Measurements from ENCODE around the gene GNB1. TPM values are rescaled to one million over a fixed set of nuclear protein-coding genes. Genes with fewer than 3 reads are reported as not detected.

Gene GNB1
- total and polyA plus RNA-seq, 12 donors: 79.6 to 482 (median 163) TPM

- TF ChIP-seq POLR2A (IDR thresholded peaks at IDR 0.05) (no peak), CTCF (IDR thresholded peaks at IDR 0.05) (peak in 2 of 6 experiments; percentile 10 to 16)
- H3K27me3 ChIP-seq: no peaks in the 10 kb centered on the region
- no peak overlapping the region for H3K27ac ChIP-seq
- intact Hi-C loops (cut with DNase I): no loop called here
- no peak for DNase-seq
- no peak overlapping the region for H3K4me3 ChIP-seq
- H3K9me3 ChIP-seq (replicated peaks in 1 of 3): no peaks in the 10 kb centered on the region
- H3K4me1 ChIP-seq (replicated peaks in 1 of 2): no peaks in the 10 kb centered on the region
- H3K36me3 ChIP-seq (replicated peaks in 1 of 2): peaks cover 0 to 65% of the 10 kb centered on the region in 2 donors
- 83 to 90% (median 88%) methylated on average over 5 of the region's 5 CpGs for WGBS, 4 donors
Observed at GRCh38 chr1:1796466-1796865, 94.4 kb downstream of the GNB1 start.

GRCh38 chr1:1794999-1795398 is 95.9 kb downstream of the GNB1 start:
- no peak for DNase-seq
- 91 to 94% (median 93%) methylated on average over 8 to 10 of the region's 10 CpGs for WGBS, 4 donors
- Histone ChIP-seq H3K27ac (no peak overlapping the region), H3K4me3 (no peak overlapping the region), H3K9me3 (replicated peaks in 1 of 3) (no peaks in the 10 kb centered on the region), H3K36me3 (replicated peaks in 1 of 2) (peaks cover 0 to 79% of the 10 kb centered on the region in 2 donors), H3K27me3 (no peaks in the 10 kb centered on the region), H3K4me1 (replicated peaks in 1 of 2) (no peaks in the 10 kb centered on the region)
- intact Hi-C loops (cut with DNase I): no loop called here
- TF ChIP-seq CTCF (IDR thresholded peaks at IDR 0.05): no peak
- TF ChIP-seq POLR2A (IDR thresholded peaks at IDR 0.05): no peak

GRCh38 chr1:1793481-1794244 is 97.2 kb downstream of the GNB1 start:
- 90 to 93% (median 92%) methylated on average over 17 of the region's 17 CpGs for WGBS, 4 donors
- Histone ChIP-seq H3K27ac (no peak overlapping the region), H3K4me1 (replicated peaks in 1 of 2) (no peaks in the 10 kb centered on the region), H3K4me3 (no peak overlapping the region), H3K36me3 (replicated peaks in 1 of 2) (peaks cover 0 to 92% of the 10 kb centered on the region in 2 donors), H3K27me3 (no peaks in the 10 kb centered on the region), H3K9me3 (replicated peaks in 1 of 3) (no peaks in the 10 kb centered on the region)
- intact Hi-C loops (cut with DNase I): no loop called here
- no peak for DNase-seq
- TF ChIP-seq POLR2A (IDR thresholded peaks at IDR 0.05): no peak
- no peak for TF ChIP-seq CTCF (IDR thresholded peaks at IDR 0.05)

- no peaks in the 10 kb centered on the region for H3K9me3 ChIP-seq (replicated peaks in 1 of 3)
- 73 to 81% (median 77%) methylated on average over 22 to 25 of the region's 25 CpGs for WGBS, 4 donors
- H3K27me3 ChIP-seq: no peaks in the 10 kb centered on the region
- no peak overlapping the region for H3K27ac ChIP-seq
- H3K36me3 ChIP-seq (replicated peaks in 1 of 2): peaks cover 0 to 90% of the 10 kb centered on the region in 2 donors
- peak in 6 of 7 donors; percentile 57 to 77 (median 65) for DNase-seq
- no peaks in the 10 kb centered on the region for H3K4me1 ChIP-seq (replicated peaks in 1 of 2)
- no peak overlapping the region for H3K4me3 ChIP-seq
- TF ChIP-seq POLR2A (IDR thresholded peaks at IDR 0.05): no peak
- TF ChIP-seq CTCF (IDR thresholded peaks at IDR 0.05): peak in 5 of 6 experiments; percentile 16 to 42 (median 40)
- intact Hi-C loops (cut with DNase I): loop anchor here (5.0 to 10.0 kb wide), 2 partner anchors 103 to 116 kb away; partner anchors contain the start of gene GNB1 (in 1 of the 2)
Observed at GRCh38 chr1:1788646-1789431, 102.0 kb downstream of the GNB1 start.

Measured in adrenal gland (tissue), 12 donors.